ENCODE measurements around the gene PDS5B.

PDS5B gene

DNA sequence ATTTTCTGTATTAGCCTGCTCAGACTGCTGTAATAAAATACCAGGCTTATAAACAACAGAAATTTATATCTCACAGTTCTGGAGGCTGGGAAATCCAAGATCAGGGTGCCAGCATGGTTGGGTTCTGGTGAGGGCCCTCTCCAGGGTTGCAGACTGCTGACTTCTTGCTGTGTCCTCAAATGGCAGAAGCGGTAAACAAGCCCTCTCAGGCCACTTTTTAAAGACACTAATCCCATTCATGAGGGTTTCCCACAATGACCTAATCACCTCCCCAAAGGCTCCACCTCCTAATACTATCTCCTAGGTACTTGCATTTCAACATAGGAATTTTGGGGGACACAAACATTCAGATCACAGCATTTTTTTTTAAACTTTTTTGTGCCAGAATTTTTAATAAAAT is 159.3 kb downstream of the PDS5B start:
- H3K9me3 ChIP-seq (ENCODE audit: control insufficient read depth in 2 of 2, low read length in 2 of 2), result no peaks in the 10 kb centered on the region
- H3K9ac ChIP-seq (ENCODE audit: low read length in 2 of 2), result no peak overlapping the region
- no peak overlapping the region for H3K4me3 ChIP-seq (ENCODE audit: low read length in 2 of 2)
- no peak overlapping the region for H3K27ac ChIP-seq (ENCODE audit: low read length)
- H3K4me1 ChIP-seq (ENCODE audit: control insufficient read depth, insufficient read depth, low read length), result no peaks in the 10 kb centered on the region
- H3K27me3 ChIP-seq (ENCODE audit: control insufficient read depth in 1 of 2, insufficient read depth in 2 of 2, low read length in 2 of 2), result no peaks in the 10 kb centered on the region
- peaks cover 5 to 10% of the 10 kb centered on the region in 2 donors for H3K36me3 ChIP-seq (ENCODE audit: control insufficient read depth in 2 of 2, insufficient read depth in 2 of 2, low read length in 2 of 2)

DNA sequence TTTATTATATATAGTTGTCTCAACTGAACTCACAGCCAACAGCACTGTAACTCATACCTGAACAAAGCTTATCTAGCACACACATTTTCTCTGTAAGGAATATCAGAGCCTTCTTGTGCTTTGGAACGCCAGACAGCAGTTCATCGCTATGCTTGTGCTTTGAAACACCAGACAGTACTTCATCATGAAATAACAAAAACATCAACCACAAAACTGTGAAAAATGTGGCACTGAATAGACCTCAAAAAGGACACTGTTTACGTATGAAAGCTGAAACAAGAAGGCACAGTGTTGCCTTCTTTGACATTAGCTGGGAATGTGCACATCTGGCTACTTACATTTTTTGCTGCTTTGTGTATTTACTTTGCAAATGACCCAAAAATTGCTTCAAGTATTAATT is 160.2 kb downstream of the PDS5B start:
- H3K9me3 ChIP-seq (ENCODE audit: control insufficient read depth in 2 of 2, low read length in 2 of 2), result no peaks in the 10 kb centered on the region
- H3K9ac ChIP-seq (ENCODE audit: low read length in 2 of 2), result no peak overlapping the region
- no peaks in the 10 kb centered on the region for H3K27me3 ChIP-seq (ENCODE audit: control insufficient read depth in 1 of 2, insufficient read depth in 2 of 2, low read length in 2 of 2)
- H3K27ac ChIP-seq (ENCODE audit: low read length), result no peak overlapping the region
- H3K4me3 ChIP-seq (ENCODE audit: low read length in 2 of 2), result no peak overlapping the region
- H3K4me1 ChIP-seq (ENCODE audit: control insufficient read depth, insufficient read depth, low read length), result no peaks in the 10 kb centered on the region
- peaks cover 5 to 10% of the 10 kb centered on the region in 2 donors for H3K36me3 ChIP-seq (ENCODE audit: control insufficient read depth in 2 of 2, insufficient read depth in 2 of 2, low read length in 2 of 2)

GRCh38 chr13:32748305-32748704 is 162.1 kb downstream of the PDS5B start:
- Histone ChIP-seq H3K4me3 (ENCODE audit: low read length in 2 of 2) (no peak overlapping the region), H3K27me3 (ENCODE audit: control insufficient read depth in 1 of 2, insufficient read depth in 2 of 2, low read length in 2 of 2) (no peaks in the 10 kb centered on the region), H3K9me3 (ENCODE audit: control insufficient read depth in 2 of 2, low read length in 2 of 2) (no peaks in the 10 kb centered on the region), H3K4me1 (ENCODE audit: control insufficient read depth, insufficient read depth, low read length) (no peaks in the 10 kb centered on the region), H3K36me3 (ENCODE audit: control insufficient read depth in 2 of 2, insufficient read depth in 2 of 2, low read length in 2 of 2) (peaks cover 5% of the 10 kb centered on the region in 2 donors), H3K9ac (ENCODE audit: low read length in 2 of 2) (no peak overlapping the region), H3K27ac (ENCODE audit: low read length) (no peak overlapping the region)

DNA sequence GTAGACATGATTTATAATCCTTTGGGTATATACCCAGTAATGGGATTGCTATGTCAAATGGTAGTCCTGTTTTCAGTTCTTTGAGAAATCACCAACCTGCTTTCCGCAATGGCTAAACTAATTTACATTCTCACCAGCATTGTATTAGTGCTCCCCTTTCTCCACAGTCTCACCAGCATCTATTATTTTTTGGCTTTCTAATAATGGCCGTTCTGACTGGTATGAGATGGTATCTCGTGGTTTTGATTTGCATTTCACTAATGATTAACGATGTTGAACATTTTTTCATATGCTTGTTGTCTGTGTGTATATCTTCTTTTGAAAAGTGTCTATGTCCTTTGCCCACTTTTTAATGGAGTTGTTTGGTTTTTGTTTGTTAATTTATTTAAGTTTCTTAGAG is 165.1 kb downstream of the PDS5B start:
- no peaks in the 10 kb centered on the region for H3K27me3 ChIP-seq (ENCODE audit: control insufficient read depth in 1 of 2, insufficient read depth in 2 of 2, low read length in 2 of 2)
- no peak overlapping the region for H3K4me3 ChIP-seq (ENCODE audit: low read length in 2 of 2)
- no peaks in the 10 kb centered on the region for H3K9me3 ChIP-seq (ENCODE audit: control insufficient read depth in 2 of 2, low read length in 2 of 2)
- H3K4me1 ChIP-seq (ENCODE audit: control insufficient read depth, insufficient read depth, low read length), result no peaks in the 10 kb centered on the region
- no peak overlapping the region for H3K9ac ChIP-seq (ENCODE audit: low read length in 2 of 2)
- H3K36me3 ChIP-seq (ENCODE audit: control insufficient read depth in 2 of 2, insufficient read depth in 2 of 2, low read length in 2 of 2), result peaks cover 4 to 11% of the 10 kb centered on the region in 2 donors
- no peak overlapping the region for H3K27ac ChIP-seq (ENCODE audit: low read length)

DNA sequence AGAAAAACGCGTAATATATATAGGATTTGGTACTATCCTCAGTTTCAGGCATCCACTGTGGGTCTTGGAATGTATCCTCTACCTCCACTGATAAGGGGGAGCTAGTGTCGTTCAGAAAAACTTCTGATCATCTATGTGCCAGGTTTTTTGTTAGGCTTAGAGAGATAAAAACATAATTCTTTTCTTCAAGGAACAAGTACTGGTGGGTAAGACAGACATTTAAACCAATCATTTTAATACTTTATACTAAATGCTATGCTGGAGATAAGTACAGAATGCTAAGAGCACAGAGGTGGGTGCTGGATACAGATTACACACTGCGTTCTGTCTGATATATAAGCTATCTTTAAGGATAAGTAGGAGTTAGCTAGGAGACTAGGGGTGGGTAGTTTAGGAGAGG is 166.1 kb downstream of the PDS5B start:
- Histone ChIP-seq H3K9me3 (ENCODE audit: control insufficient read depth in 2 of 2, low read length in 2 of 2) (no peaks in the 10 kb centered on the region), H3K36me3 (ENCODE audit: control insufficient read depth in 2 of 2, insufficient read depth in 2 of 2, low read length in 2 of 2) (peaks cover 0 to 8% of the 10 kb centered on the region in 2 donors), H3K4me1 (ENCODE audit: control insufficient read depth, insufficient read depth, low read length) (no peaks in the 10 kb centered on the region), H3K4me3 (ENCODE audit: low read length in 2 of 2) (no peak overlapping the region), H3K9ac (ENCODE audit: low read length in 2 of 2) (no peak overlapping the region), H3K27me3 (ENCODE audit: control insufficient read depth in 1 of 2, insufficient read depth in 2 of 2, low read length in 2 of 2) (no peaks in the 10 kb centered on the region), H3K27ac (ENCODE audit: low read length) (no peak overlapping the region)

GRCh38 chr13:32752997-32753606 is 166.8 kb downstream of the PDS5B start:
- H3K4me3 ChIP-seq (ENCODE audit: low read length in 2 of 2), result no peak overlapping the region
- H3K27me3 ChIP-seq (ENCODE audit: control insufficient read depth in 1 of 2, insufficient read depth in 2 of 2, low read length in 2 of 2), result no peaks in the 10 kb centered on the region
- H3K36me3 ChIP-seq (ENCODE audit: control insufficient read depth in 2 of 2, insufficient read depth in 2 of 2, low read length in 2 of 2), result peaks cover 0 to 8% of the 10 kb centered on the region in 2 donors
- no peak overlapping the region for H3K27ac ChIP-seq (ENCODE audit: low read length)
- no peak overlapping the region for H3K9ac ChIP-seq (ENCODE audit: low read length in 2 of 2)
- H3K4me1 ChIP-seq (ENCODE audit: control insufficient read depth, insufficient read depth, low read length), result no peaks in the 10 kb centered on the region
- no peaks in the 10 kb centered on the region for H3K9me3 ChIP-seq (ENCODE audit: control insufficient read depth in 2 of 2, low read length in 2 of 2)

GRCh38 chr13:32754179-32754578 is 167.9 kb downstream of the PDS5B start:
- H3K4me1 ChIP-seq (ENCODE audit: control insufficient read depth, insufficient read depth, low read length), result no peaks in the 10 kb centered on the region
- H3K27me3 ChIP-seq (ENCODE audit: control insufficient read depth in 1 of 2, insufficient read depth in 2 of 2, low read length in 2 of 2), result no peaks in the 10 kb centered on the region
- no peaks in the 10 kb centered on the region for H3K9me3 ChIP-seq (ENCODE audit: control insufficient read depth in 2 of 2, low read length in 2 of 2)
- no peak overlapping the region for H3K4me3 ChIP-seq (ENCODE audit: low read length in 2 of 2)
- no peak overlapping the region for H3K9ac ChIP-seq (ENCODE audit: low read length in 2 of 2)
- H3K36me3 ChIP-seq (ENCODE audit: control insufficient read depth in 2 of 2, insufficient read depth in 2 of 2, low read length in 2 of 2), result peaks cover 0 to 13% of the 10 kb centered on the region in 2 donors
- no peak overlapping the region for H3K27ac ChIP-seq (ENCODE audit: low read length)

DNA sequence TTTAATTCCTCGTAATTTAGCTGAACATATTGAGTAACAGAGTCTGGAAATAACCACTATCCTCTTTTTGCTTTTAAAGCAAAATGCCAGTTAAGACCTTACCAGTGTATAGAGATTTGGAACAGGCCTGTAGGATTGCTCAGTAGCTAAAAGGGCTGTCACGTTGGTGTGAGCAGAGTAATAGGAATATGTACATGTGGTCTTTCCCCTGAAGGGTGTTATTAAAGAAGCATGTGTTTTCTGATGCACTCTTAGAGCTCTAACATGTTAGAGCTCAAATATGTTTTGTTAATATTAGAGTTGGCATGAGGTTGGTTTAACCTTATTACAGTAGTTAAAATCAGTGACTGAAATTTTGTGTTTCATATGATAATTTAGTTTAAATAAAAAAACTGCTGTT is 172.9 kb downstream of the PDS5B start:
- no peaks in the 10 kb centered on the region for H3K9me3 ChIP-seq (ENCODE audit: control insufficient read depth in 2 of 2, low read length in 2 of 2)
- H3K4me3 ChIP-seq (ENCODE audit: low read length in 2 of 2), result no peak overlapping the region
- no peaks in the 10 kb centered on the region for H3K27me3 ChIP-seq (ENCODE audit: control insufficient read depth in 1 of 2, insufficient read depth in 2 of 2, low read length in 2 of 2)
- H3K9ac ChIP-seq (ENCODE audit: low read length in 2 of 2), result no peak overlapping the region
- peaks cover 0 to 22% of the 10 kb centered on the region in 2 donors for H3K36me3 ChIP-seq (ENCODE audit: control insufficient read depth in 2 of 2, insufficient read depth in 2 of 2, low read length in 2 of 2)
- no peaks in the 10 kb centered on the region for H3K4me1 ChIP-seq (ENCODE audit: control insufficient read depth, insufficient read depth, low read length)
- no peak overlapping the region for H3K27ac ChIP-seq (ENCODE audit: low read length)

DNA sequence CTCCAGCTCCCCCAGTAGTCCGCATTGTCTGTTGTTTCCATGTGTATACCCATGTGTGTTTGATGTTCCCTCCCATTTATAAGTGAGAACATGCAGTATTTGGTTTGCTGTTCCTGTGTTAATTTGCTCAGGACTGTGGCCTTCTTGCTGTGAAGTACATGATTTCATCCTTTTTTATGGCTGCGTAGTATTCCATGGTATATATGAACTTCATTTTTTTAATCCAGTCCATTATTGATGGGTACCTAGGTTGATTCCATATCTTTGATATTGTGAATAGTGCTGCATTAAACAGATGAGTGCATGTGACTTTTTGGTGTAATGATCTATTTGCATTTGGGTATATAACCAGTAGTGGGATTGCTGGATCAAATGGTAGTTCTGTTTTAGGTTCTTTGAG is 175.2 kb downstream of the PDS5B start:
- H3K4me3 ChIP-seq (ENCODE audit: low read length in 2 of 2), result no peak overlapping the region
- H3K27me3 ChIP-seq (ENCODE audit: control insufficient read depth in 1 of 2, insufficient read depth in 2 of 2, low read length in 2 of 2), result no peaks in the 10 kb centered on the region
- H3K27ac ChIP-seq (ENCODE audit: low read length), result no peak overlapping the region
- H3K9me3 ChIP-seq (ENCODE audit: control insufficient read depth in 2 of 2, low read length in 2 of 2), result no peaks in the 10 kb centered on the region
- no peaks in the 10 kb centered on the region for H3K4me1 ChIP-seq (ENCODE audit: control insufficient read depth, insufficient read depth, low read length)
- H3K9ac ChIP-seq (ENCODE audit: low read length in 2 of 2), result no peak overlapping the region
- peaks cover 0 to 21% of the 10 kb centered on the region in 2 donors for H3K36me3 ChIP-seq (ENCODE audit: control insufficient read depth in 2 of 2, insufficient read depth in 2 of 2, low read length in 2 of 2)

GRCh38 chr13:32779119-32779518 is 192.9 kb downstream of the PDS5B start:
- H3K9me3 ChIP-seq (ENCODE audit: control insufficient read depth in 2 of 2, low read length in 2 of 2), result no peaks in the 10 kb centered on the region
- no peaks in the 10 kb centered on the region for H3K4me1 ChIP-seq (ENCODE audit: control insufficient read depth, insufficient read depth, low read length)
- no peaks in the 10 kb centered on the region for H3K27me3 ChIP-seq (ENCODE audit: control insufficient read depth in 1 of 2, insufficient read depth in 2 of 2, low read length in 2 of 2)
- peaks cover 0 to 13% of the 10 kb centered on the region in 2 donors for H3K36me3 ChIP-seq (ENCODE audit: control insufficient read depth in 2 of 2, insufficient read depth in 2 of 2, low read length in 2 of 2)
- no peak overlapping the region for H3K4me3 ChIP-seq (ENCODE audit: low read length in 2 of 2)
- H3K27ac ChIP-seq (ENCODE audit: low read length), result no peak overlapping the region
- no peak overlapping the region for H3K9ac ChIP-seq (ENCODE audit: low read length in 2 of 2)

- Histone ChIP-seq H3K4me1 (ENCODE audit: control insufficient read depth, insufficient read depth, low read length) (no peaks in the 10 kb centered on the region), H3K4me3 (ENCODE audit: low read length in 2 of 2) (no peak overlapping the region), H3K9me3 (ENCODE audit: control insufficient read depth in 2 of 2, low read length in 2 of 2) (no peaks in the 10 kb centered on the region), H3K27ac (ENCODE audit: low read length) (no peak overlapping the region), H3K36me3 (ENCODE audit: control insufficient read depth in 2 of 2, insufficient read depth in 2 of 2, low read length in 2 of 2) (peaks cover 0 to 8% of the 10 kb centered on the region in 2 donors), H3K27me3 (ENCODE audit: control insufficient read depth in 1 of 2, insufficient read depth in 2 of 2, low read length in 2 of 2) (no peaks in the 10 kb centered on the region), H3K9ac (ENCODE audit: low read length in 2 of 2) (no peak overlapping the region)
Observed at GRCh38 chr13:32781906-32782305, 195.7 kb downstream of the PDS5B start.

All from stomach smooth muscle (tissue), 2 donors.